ENCODE measurements around the gene GARRE1. TPM values are rescaled to one million over a fixed set of nuclear protein-coding genes. Genes with fewer than 3 reads are reported as not detected.
A peak's percentile ranks its signal among the peaks of the same experiment; 100 is the strongest.
"Not testable (repeated sequence)": the region's sequence is repeated elsewhere in the genome, so short reads cannot be mapped to it uniquely, and the experiment has no call there.

Gene GARRE1, protein sequence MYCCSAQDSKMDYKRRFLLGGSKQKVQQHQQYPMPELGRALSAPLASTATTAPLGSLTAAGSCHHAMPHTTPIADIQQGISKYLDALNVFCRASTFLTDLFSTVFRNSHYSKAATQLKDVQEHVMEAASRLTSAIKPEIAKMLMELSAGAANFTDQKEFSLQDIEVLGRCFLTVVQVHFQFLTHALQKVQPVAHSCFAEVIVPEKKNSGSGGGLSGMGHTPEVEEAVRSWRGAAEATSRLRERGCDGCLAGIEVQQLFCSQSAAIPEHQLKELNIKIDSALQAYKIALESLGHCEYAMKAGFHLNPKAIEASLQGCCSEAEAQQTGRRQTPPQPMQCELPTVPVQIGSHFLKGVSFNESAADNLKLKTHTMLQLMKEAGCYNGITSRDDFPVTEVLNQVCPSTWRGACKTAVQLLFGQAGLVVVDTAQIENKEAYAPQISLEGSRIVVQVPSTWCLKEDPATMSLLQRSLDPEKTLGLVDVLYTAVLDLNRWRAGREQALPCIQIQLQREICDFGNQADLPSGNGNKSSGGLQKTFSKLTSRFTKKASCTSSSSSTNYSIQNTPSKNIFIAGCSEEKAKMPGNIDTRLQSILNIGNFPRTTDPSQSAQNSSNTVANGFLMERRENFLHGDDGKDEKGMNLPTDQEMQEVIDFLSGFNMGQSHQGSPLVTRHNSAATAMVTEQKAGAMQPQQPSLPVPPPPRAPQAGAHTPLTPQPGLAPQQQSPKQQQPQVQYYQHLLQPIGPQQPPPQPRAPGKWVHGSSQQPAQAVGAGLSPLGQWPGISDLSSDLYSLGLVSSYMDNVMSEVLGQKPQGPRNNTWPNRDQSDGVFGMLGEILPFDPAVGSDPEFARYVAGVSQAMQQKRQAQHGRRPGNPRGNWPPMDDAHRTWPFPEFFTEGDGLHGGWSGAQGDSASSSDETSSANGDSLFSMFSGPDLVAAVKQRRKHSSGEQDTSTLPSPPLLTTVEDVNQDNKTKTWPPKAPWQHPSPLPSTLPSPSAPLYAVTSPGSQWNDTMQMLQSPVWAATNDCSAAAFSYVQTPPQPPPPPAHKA (N-terminal part only)
- total RNA-seq (2021): 13.6 and 23.3 TPM in 2 replicates
- percentile 76 among the genes with signal in this experiment for Bru-seq, nascent RNA
- BruChase-seq, experiment 1, labeled RNA remaining after a 2-hour chase: percentile 77 among the genes with signal in this experiment
- BruChase-seq, experiment 2, labeled RNA remaining after a 6-hour chase: percentile 77 among the genes with signal in this experiment
- long read RNA-seq, full-length matches to known transcripts: 4 of 20 reads
- long read RNA-seq, partial matches to known transcripts: 16 of 20 reads
- long read RNA-seq, other reads (novel, unspliced or antisense): 0 of 20 reads

DNA sequence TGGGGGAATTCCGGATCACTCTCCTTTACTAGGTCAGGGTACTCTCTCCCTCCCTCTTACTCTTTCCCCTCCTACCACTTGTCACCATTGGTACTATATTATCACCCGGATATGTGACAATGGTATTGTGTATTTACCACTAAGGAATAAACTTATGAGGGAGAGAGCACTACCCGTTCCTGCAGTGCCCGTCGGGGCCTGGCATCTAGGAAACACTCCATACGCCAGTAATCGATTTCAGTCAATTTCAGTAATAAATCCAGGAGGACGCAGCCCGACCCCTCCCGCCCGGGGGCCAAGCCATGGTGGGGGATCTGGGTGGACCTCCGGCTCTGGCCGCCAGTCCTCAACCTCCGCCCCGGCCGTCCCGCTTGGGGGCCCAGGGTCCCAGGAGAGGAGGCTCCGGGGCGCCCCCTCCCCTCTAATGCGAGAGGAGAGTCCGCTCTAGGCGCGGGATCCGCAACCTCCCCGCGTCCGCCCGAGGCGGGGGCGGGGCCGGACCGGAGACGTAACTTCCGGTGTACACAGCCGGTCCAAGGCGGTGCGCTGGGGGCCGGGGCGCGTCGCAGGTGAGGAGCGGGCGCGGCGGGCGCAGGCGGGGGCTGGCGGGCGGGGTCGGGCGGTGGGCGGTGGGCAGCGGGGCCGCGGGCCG lies at the start of gene GARRE1:
Gene GARRE1 (plus strand): TSS at position 509 of the 652 bp plus-strand sequence. CDS start 45,920 bp downstream, outside the sequence.
- H3K4me1 ChIP-seq (replicated peaks; ENCODE audit: insufficient read depth): 0 out of 2 replicates have a peak, but pooled peaks cover 13% of the 10 kb centered on the region
- 0 out of 2 replicates have a peak, but pooled peaks cover under 1% of the 10 kb centered on the region for H3K36me3 ChIP-seq (ENCODE audit: low read depth)
- ChIA-PET POLR2A (ENCODE audit: unreplicated experiment) (no interaction called here), CTCF (no interaction called here)
- H3K4me3 ChIP-seq: peak within 1 kb of the TSS; percentile 96
- H3K9me2 ChIP-seq (ENCODE audit: insufficient read depth): no peaks in the 10 kb centered on the region
- no peak within 1 kb of the TSS; the same call in 1 of the 2 replicates for H3K27ac ChIP-seq
- TF ChIP-seq EZH2 (IDR thresholded peaks at IDR 0.05; ENCODE audit: low read depth) (no peak), CTCF (conservative IDR thresholded peaks at IDR 0.05) (0 out of 2 replicates have a peak, but pooled peaks have one; percentile 19)
- BruUV-seq (replicated peaks): no TSS peak
- no peaks in the 10 kb centered on the region; the same call in 1 of the 2 replicates for H3F3A ChIP-seq (ENCODE audit: insufficient read depth, low read depth)
- intact Hi-C loops (cut with micrococcal nuclease; ENCODE audit: unreplicated experiment): loop anchor here (10.0 kb wide), 1 partner anchor 61 kb away; no protein-coding TSS in a partner anchor
- peak; percentile 56 to 75 for DNase-seq
- H3K9me3 ChIP-seq (ENCODE audit: insufficient read depth, low read depth): no peaks in the 10 kb centered on the region
- H3K4me2 ChIP-seq: peak within 1 kb of the TSS; percentile 97
- H4K20me1 ChIP-seq (ENCODE audit: insufficient read depth): peaks cover 10% of the 10 kb centered on the region; the same call in 1 of the 2 replicates
- H3K79me2 ChIP-seq (ENCODE audit: low read depth): peaks cover 25% of the 10 kb centered on the region; the same call in 1 of the 2 replicates
- no peaks in the 10 kb centered on the region for H3K27me3 ChIP-seq (ENCODE audit: insufficient read depth, low read depth)
- peak within 1 kb of the TSS; percentile 99 for H2AFZ ChIP-seq

GRCh38 chr19:34205324-34205723 lies 49.0 kb upstream of the GARRE1 start:
- H3K4me1 ChIP-seq (replicated peaks; ENCODE audit: insufficient read depth); CTCF ChIA-PET; H3K9me2 ChIP-seq (ENCODE audit: insufficient read depth); BruUV-seq (replicated peaks); H3K27me3 ChIP-seq (ENCODE audit: insufficient read depth, low read depth); H3F3A ChIP-seq (ENCODE audit: insufficient read depth, low read depth); intact Hi-C loops (cut with micrococcal nuclease; ENCODE audit: unreplicated experiment); H3K4me2 ChIP-seq; H3K79me2 ChIP-seq (ENCODE audit: low read depth); H3K9me3 ChIP-seq (ENCODE audit: insufficient read depth, low read depth); H2AFZ ChIP-seq; H3K4me3 ChIP-seq; DNase-seq; H3K27ac ChIP-seq: not testable (repeated sequence)
- Histone ChIP-seq H3K36me3 (ENCODE audit: low read depth) (peaks cover 20% of the 10 kb centered on the region), H4K20me1 (ENCODE audit: insufficient read depth) (peaks cover 50% of the 10 kb centered on the region)
- POLR2A ChIA-PET (ENCODE audit: unreplicated experiment): interaction anchor here (0.6 kb wide), 1 partner anchor 27 kb away, joined by 13 read pairs; no protein-coding TSS in a partner anchor

- Histone ChIP-seq H3K4me2 (no peak overlapping the region), H4K20me1 (ENCODE audit: insufficient read depth) (peaks cover 53% of the 10 kb centered on the region), H3K4me3 (no peak overlapping the region), H2AFZ (no peak overlapping the region), H3K27me3 (ENCODE audit: insufficient read depth, low read depth) (no peaks in the 10 kb centered on the region), H3K27ac (no peak overlapping the region), H3K9me3 (ENCODE audit: insufficient read depth, low read depth) (no peaks in the 10 kb centered on the region), H3K4me1 (replicated peaks; ENCODE audit: insufficient read depth) (no peaks in the 10 kb centered on the region), H3K79me2 (ENCODE audit: low read depth) (no peaks in the 10 kb centered on the region), H3K9me2 (ENCODE audit: insufficient read depth) (no peaks in the 10 kb centered on the region), H3K36me3 (ENCODE audit: low read depth) (peaks cover 27% of the 10 kb centered on the region; the same call in 1 of the 2 replicates), H3F3A (ENCODE audit: insufficient read depth, low read depth) (peaks cover 6% of the 10 kb centered on the region)
- no peak for DNase-seq
- BruUV-seq (replicated peaks): no TSS peak
- intact Hi-C loops (cut with micrococcal nuclease; ENCODE audit: unreplicated experiment): no loop called here
- TF ChIP-seq EZH2 (IDR thresholded peaks at IDR 0.05; ENCODE audit: low read depth) (no peak), CTCF (conservative IDR thresholded peaks at IDR 0.05) (no peak)
- ChIA-PET POLR2A (ENCODE audit: unreplicated experiment) (no interaction called here), CTCF (interaction anchor here (0.6 kb wide), 1 partner anchor 268 kb away, joined by 5 read pairs; no protein-coding TSS in a partner anchor)
Observed at GRCh38 chr19:34208291-34208884, 46.0 kb upstream of the GARRE1 start.
